Tongue (tissue), 2 donors: ENCODE data around the gene MXRA8. TPM values are rescaled to one million over a fixed set of nuclear protein-coding genes. Genes with fewer than 3 reads are reported as not detected.

ENCODE experiments used
- DNase-seq: peaks from one replicate; pipeline ENCODE4 v3.0.0-alpha.2; 2015
- total RNA-seq: library from RNA; depleted of rRNA; stranded (reverse); fragments of >200 nt; gene quantifications from one replicate; pipeline ENCODE4 v1.2.3, GENCODE V29; 2014

MXRA8 gene
- total RNA-seq, 1 donor from 2014 or later = 95.3 TPM

GRCh38 chr1:1367315-1367714 is 9.0 kb upstream of the MXRA8 start:
- DNase-seq = no peak

DNA sequence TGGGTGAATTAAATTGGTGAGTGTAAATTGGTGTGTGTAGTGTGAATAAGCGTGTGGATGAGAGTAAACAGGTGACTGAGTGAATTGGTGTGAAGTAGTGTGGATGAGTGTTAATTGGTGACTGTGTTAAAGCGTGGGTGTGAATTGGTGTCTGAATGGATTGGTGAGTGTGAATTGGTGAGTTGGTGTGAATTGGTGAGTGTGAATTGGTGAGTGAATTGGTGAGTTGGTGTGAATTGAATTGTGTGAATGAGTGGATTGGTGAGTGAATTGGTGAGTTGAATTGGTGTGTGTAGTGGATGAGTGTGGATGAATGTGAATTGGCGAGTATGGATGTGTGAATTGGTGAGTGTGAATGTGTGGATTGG is 8.3 kb upstream of the MXRA8 start:
- no peak for DNase-seq

DNA sequence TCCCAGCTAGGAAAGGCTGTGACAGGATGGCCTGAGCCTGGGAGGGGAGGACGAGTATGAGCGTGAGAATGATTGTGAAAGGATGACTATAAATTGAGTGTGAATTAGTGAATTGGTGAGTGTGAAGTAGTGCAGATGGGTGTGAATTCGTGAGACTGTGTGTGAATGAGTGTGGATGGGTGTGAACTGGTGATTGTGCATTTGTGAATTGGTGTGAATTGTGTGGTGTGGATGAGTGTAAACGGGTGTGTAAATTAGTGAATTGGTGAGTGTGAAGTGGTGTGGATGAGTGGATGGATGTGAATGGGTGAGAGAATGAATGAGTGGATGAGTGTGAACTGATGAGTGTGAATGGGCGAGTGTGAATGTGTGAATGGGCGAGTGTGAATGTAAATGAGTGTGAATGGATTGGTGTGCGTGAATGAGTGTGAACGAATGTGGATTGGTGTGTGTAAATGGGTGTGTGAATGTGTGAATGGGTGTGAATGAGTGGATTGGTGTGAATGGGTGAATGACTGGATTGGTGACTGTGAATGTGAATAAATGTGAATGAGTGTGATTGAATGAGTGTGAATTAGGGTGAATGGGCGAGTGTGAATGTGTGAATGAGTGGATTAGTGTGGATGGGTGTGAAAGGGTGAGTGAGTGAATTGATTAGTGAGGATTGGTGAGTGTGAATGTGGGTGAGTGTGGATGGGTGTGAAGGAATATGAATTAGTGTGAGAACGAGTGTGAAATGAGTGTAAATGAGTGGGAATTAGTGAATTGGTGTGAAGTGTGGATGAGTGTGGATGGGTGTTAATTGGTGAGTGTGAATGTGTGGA is 7.7 kb upstream of the MXRA8 start:
- no peak for DNase-seq

DNA sequence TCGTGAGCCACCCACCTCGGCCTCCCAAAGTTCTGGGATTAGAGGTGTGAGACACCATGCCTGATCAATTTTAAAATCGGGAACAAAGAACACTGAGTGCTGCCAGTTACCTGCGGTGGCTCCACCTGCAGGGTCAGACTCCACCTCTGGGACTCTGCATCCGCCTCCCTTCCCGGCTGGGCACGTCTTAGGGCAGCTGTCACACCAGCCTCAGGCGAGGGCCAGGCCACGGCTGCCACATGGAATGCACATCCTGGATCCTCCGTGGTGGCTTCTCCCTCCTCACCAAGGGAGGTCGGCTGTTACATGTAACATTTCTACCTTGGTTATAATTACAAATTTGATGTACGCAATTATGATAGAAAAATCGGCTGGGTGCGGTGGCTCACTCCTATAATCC is 5.9 kb upstream of the MXRA8 start:
- DNase-seq = no peak

DNA sequence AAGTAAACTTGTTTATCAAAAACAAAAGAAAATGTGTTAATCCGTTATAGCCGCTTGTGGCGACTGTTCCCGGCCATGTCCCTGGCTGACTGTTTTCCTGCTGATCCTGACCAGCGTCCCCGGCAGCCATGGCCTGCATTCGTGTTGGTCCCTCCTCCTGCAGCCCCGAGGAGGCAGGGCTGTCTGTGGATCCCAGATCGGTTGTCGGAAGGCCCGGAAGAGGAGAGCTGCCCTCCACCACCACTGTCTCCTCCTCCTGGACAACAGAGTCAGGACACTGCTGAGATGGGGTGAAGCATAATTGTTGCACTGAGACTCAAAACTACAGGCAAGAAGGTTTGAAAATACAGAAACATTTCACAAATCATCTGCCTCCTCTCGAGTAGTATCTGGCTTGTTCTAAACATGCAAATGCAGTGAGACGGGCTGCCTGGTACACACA is 3.6 kb upstream of the MXRA8 start:
- peak; percentile 69 for DNase-seq

DNA sequence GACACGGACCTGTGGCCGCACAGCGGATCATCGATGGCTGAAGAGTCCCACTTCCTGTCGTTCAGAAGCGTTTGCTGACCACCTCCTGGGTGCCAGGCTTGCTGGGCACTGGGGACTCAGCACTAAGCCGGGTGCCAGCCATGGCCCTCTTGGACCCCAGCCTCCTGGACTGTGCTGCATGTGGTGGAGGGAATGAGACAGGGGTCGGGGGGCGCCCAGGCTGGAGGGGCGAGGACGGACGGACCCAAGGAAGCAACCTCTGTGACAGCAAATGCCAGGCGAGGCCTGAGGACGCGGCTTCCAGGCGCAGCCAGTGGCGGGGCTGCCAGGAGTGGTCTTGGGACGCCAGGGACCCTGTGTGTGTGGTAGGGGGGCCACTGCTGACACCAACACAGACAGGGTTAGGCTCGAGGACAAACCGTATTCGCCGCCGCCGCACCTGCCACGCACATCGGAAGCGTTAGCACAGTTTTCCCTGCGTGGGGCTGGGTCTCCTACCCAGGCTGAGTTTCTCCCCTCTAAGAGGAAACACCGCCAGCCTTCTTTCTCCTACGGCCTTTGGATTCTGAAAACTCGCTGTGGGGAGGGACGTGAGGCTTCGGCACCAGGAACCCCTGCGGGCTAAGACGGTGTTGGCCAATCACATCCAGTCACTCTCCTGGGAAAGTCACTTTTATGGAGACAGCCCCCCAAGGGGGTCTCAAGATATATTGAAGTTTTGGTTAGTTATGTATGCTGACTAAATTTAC is 3.1 kb upstream of the MXRA8 start:
- no peak for DNase-seq

- peak; percentile 48 for DNase-seq
Measured at GRCh38 chr1:1360506-1361169, 2.3 kb upstream of the MXRA8 start.

DNA sequence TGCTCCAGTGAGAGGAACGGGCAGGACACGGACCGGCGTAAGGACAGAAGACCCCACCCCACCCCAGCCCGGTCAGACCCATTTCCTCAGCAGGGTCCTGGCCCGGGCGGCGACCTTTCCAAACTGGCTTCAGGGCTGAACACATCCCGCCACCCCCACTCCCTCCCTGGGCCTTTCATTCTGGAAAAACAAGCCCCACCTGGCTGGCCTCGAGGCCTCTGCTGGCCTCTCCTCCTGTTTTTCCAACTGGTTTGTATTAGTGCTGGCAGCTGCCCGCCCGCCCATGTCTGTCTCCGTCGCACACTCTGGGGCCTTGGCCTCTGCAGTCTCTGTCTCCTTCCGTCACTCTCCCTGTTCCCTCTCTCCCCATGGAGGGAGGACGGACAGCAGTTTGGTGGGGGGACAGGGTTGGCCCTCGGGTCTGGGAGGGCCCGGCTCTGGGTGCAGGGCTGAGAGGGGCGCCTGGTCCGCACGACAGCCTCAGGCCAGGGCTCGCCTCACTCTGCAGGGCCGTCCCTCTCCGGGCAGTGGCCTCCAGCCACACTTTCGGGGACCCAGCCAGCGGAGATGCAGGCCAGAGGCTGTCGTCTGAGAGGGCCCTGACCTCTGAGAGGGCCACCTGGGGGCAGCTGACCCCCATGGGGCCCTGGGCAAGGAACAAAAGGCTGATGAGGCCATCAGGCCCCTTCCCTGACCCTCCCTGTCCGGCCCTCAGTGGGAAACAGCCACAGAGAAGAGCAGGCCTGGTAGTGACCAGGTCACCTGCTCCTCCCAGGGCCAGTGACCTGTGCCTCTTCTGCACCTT is 1.5 kb upstream of the MXRA8 start:
- DNase-seq = peak; percentile 78

- peak; percentile 46 for DNase-seq
Measured at GRCh38 chr1:1359308-1359663, 931 bp upstream of the MXRA8 start.

DNA sequence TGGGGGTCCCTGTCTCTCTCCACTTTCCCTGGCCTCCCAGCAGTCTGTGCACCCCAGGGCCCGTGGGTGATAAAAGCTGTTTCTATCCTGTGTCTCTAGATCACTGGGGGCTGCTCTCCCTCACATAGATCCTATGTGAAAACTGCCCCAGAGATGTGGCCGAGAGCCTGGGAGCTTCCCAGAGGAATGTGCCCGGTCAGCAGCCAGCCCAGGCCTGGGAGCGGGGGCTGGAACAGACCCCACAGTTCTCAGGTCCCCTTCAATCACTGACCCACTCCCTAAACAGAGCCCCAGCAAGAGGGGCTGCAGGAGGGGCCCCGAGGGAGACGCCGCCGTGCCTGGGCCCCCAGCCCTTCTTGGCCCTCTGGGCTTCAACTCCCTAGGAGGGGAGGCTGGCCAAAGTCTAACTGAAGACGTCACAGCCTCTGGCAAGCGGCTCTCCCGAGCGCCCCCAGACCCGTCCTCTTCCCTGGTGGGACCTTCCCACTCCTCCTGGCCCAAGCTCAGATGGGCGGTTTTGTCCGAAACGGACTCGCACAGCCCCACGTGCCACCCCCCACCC is 403 bp downstream of the MXRA8 start:
- no peak for DNase-seq

DNA sequence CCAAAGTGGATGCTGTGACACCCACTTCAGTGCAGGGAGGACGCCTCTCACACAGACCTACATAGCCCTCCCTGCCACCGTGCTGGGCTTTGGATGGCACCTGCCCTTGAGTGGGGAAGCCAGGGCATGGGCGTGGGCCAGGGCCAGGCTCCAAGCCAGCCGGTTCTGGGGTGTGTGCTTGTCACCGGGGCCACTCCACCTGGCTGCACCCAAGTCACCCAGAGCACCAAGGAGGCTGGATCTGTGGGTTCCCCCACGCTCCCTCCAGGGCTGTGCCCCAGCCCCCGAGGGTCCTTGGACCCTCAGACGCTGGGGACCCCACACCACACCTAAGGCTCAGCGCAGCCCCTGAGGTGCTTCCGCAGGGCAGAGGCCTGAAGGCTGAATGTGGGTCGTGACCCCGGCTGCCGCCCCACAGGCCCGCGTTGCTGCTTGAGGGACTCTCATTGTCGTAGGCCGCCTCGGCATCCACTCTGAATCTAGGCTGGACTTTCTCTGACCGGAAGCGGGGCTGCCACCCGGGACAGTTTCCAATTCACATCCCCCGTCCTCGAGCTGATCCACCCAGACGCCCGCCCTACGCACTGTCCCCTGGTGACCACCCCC is 1.5 kb downstream of the MXRA8 start:
- no peak for DNase-seq

GRCh38 chr1:1356166-1356795 is 2.1 kb downstream of the MXRA8 start:
- DNase-seq = no peak

GRCh38 chr1:1355416-1355815 is 2.9 kb downstream of the MXRA8 start:
- DNase-seq = no peak

DNA sequence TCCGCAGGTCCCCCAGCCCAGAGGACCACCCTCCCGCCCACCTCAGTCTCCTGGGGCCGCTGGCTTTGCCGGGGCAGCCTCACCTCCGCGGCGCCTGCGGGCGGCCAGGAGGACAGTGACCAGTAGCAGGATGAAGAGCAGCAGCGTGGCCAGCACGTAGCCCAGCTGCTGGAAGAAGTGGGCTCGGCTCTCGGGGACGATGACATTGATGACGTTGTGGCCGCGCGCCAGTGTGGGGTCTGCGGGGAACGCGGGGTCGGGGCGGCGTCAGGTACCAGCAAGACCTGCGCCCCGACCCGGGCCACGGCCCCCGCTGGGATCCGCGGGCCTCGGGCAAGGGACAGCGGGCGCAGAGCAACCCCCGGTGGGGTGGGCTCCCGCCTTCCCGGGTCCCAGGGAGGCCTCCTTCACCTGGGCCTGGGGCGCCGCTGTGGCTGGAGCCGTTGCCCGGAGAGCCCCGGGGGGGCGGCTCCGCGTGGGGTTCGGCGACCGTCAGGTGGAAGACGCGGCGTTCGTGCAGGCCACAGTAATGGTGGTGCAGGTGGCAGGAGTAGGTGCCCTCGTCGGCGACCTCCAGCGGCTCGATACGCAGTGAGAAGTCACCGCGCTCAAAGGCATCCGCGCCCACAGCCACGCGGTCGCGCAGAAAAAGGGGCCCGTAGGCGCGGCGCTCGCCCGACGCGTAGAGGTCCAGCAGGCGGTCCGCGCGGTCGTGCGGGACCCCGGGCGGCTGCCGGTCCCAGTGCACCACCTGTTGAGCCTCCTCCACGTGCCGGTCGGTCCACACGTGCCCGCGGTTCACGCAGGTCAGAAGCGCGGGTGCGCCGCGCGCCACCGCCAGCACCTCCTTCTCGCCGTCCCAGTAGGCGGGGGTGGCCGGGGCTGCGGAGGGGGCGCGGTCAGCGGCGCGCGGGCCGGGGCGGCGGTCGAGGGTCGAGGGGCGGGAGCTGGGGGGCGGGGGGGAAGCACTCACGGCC is 3.8 kb downstream of the MXRA8 start:
- no peak for DNase-seq

DNA sequence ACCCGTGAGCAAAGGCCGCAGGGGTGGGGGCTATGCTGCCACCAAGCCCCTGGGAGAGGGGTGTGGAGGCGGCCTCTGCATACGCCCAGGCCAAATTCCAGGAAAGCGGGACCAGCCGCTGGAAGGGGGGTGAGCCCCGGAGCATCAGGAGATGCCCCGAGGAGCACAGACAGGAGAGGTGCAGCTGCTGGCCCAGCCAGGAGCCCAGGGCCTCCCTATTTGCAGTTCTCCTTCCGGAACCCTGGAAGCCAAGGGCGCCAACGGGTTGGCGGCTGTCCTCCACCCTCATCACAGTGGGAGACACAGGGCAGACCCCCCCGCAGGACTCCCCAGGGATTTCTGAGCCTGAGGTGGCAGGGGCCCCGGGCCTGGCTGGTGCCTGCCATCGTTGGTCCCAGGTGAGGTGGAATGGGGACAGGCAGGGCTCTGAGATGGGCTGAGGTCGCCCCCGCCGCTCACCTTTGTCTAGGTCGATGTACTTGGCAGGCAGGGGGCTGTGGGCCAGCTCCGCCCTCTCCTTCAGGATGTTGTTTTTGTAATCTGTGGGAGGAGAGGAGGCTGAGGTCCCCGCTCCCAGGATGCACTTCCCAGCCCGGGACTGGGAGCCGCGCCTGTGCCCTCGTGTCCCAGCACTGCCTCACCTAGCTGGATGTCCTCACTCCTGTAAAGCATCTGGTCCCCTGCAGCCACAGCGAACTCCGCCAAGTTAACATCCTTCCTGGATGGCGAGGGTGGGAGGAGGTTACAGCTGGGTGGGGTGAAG is 4.8 kb downstream of the MXRA8 start:
- no peak for DNase-seq

- DNase-seq = no peak
Measured at GRCh38 chr1:1352786-1353388, 5.5 kb downstream of the MXRA8 start.

DNA sequence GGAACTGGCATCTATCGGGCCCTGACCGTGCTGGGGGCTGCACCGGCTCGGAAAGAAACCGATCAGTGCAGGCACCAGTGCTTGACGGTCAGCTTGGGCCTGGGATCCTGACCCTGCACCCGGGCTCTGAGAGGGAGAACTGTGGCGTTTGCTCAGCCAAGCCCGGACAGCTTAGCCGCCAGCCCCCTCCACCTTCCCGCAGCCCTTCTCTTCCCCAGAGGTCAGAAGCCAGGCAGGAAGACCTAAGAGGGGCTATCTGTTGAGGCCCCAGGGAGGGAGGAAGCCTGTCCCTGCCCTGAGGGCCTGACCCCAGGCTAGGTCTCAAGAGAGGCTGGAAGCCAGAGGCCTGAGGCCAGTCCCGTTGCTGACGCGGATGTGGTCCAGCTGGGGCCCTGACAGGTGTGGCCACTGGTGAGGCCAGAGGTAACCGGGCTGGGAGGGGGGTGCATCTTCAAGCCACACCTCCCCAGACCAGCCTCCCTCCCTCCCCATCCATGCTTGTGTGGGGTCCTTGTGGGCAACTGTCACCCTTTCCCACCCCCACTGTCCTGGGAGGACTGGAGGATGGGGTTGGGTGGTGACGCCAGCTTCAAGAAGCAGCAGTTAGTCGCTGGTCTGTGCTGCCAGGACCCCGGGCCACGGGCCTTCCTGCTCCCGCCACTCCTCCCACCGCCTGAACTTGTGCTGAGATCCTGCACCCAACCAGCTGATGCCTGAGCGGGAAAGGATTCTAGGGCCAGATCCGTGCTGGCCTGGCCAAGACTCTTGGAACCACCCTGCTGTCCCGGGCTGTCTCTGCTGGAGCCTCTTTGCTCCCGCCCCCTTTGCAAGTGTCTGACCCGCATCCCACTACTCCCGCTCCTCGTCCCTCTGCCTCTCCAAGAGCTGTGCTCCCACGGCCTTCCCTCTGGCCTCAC is 6.6 kb downstream of the MXRA8 start:
- DNase-seq = no peak
